ENCODE data around the gene STRADA.

Gene STRADA

DNA sequence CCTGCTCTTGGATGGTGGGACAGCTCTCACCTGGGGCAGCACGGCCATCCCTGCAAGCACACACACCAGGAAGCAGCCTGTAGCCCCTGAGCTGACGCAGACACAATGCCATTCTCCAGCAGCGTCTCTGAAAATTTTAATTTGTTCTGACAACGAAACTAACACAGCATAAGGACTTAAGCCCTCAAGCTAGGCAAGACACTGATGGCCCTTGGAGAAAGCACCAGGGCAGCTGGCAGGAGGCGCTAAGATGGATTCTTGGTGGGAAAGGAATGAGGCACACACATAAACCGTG lies 38.9 kb downstream of the STRADA start:
- in situ Hi-C loops (cut with MboI; ENCODE audit: low sequenced_read_pairs): loop anchor here (25.0 kb wide), 1 partner anchor 265 kb away; the partner anchor contains the start of gene CYB561

- in situ Hi-C loops (cut with MboI; ENCODE audit: low sequenced_read_pairs): loop anchor here (25.0 kb wide), 1 partner anchor 265 kb away; the partner anchor contains the start of gene CYB561
Measured at GRCh38 chr17:63701868-63702720, 39.5 kb downstream of the STRADA start.

DNA sequence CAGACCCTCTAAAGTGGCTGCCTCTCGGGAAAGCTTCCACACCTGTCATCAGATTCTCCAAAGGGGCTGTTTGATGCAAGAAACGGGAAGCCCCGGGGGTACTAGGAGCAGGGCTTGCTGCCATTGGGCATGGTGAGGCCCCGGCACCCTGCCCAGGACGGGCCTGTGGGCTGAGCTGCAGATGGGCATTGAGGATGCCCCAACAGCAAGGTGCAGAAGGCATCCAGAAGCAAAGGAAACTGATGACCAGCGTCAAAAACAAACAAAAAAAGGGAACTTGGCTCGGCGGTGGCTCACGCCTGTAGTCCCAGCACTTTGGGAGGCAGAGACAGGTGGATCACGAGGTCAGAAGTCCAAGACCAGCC lies 40.2 kb downstream of the STRADA start:
- in situ Hi-C loops (cut with MboI; ENCODE audit: low sequenced_read_pairs): loop anchor here (25.0 kb wide), 1 partner anchor 264 kb away; the partner anchor contains the start of gene CYB561

DNA sequence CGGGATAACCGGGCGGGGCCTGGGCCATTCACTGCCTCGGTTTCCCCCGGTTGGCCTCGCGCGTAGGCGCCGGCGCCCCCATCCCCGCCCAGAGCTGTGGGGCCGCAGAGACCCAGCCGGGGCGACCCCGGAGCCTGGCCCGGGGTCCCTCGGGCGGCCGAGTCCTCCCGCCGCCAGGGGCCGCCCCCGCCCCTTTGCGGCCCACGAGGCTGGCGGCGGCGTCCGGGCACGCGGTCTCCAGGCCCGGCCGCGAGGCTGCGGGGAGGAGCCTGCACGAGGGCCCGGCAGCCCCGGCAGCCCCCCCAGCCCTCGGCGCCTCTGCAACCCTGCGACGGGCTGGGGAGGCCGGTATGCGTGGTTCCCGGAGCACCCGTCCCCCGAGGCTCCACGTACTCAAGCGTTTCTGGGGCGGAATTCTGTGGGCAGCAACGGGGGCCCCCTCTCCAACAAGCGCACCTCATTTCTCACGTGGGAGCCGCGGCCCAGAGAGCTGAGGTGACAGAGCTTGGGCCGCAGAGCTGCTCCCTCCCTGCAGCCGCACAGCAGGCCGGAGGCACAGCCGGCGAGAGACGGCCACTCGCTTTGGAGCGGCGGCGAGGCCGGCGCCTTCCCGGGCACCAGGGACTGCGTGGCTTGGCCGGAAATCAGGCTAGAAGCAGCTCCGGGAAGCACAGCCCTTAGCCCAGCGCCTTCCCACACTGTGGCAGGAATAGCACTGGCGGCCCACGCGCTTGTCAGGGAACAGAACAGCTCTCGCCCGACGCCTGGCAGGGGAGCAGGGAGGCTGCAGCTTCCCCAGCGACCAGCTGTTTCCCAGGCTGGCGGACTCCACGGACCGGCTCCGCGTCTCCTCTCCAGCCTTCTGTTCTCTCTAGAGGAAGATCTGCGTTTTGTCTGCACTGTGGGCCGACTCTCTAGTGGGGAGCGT lies 40.8 kb downstream of the STRADA start:
- in situ Hi-C loops (cut with MboI; ENCODE audit: low sequenced_read_pairs): loop anchor here (25.0 kb wide), 1 partner anchor 263 kb away; the partner anchor contains the start of gene CYB561

GRCh38 chr17:63699638-63700527 lies 41.7 kb downstream of the STRADA start, which contains the start of gene LIMD2:
TSS of gene LIMD2 (minus strand) at chr17:63700125. CDS start at chr17:63699298, 827 bp downstream.
- in situ Hi-C loops (cut with MboI; ENCODE audit: low sequenced_read_pairs): loop anchor here (25.0 kb wide), 1 partner anchor 263 kb away; the partner anchor contains the start of gene CYB561

- in situ Hi-C loops (cut with MboI; ENCODE audit: low sequenced_read_pairs): no loop called here
Measured at GRCh38 chr17:63698886-63699637, 42.5 kb downstream of the STRADA start.

DNA sequence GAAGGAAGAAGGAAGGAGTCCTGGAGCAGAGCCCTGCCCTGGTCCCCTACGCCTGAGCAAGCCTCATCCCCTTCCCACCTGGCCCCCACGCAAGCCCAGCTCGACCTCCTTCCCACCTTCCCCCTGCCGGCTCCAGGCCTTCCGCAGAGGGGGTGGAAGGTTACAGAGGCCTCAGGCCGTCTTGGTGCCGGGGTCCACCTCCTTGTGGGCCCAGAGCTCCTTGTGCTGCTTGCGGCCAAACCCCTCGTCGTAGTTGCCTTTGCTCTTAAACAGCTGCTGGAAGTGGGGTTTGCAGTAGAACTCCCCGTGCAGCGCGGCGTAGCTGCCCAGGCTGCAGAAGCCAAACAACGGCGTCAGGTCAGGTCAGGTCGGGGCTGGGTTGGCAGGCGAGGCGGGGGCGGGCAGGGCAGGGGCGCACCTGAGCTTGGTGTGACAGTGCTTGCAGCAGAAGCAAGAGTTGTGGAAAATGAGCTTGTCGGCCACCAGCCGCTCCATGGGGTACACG lies 43.2 kb downstream of the STRADA start:
- in situ Hi-C loops (cut with MboI; ENCODE audit: low sequenced_read_pairs): no loop called here

GRCh38 chr17:63697341-63698286 lies 44.0 kb downstream of the STRADA start:
- in situ Hi-C loops (cut with MboI; ENCODE audit: low sequenced_read_pairs): no loop called here

- in situ Hi-C loops (cut with MboI; ENCODE audit: low sequenced_read_pairs): no loop called here
Measured at GRCh38 chr17:63696381-63696961, 45.1 kb downstream of the STRADA start.

GRCh38 chr17:63695889-63696288 lies 45.7 kb downstream of the STRADA start:
- in situ Hi-C loops (cut with MboI; ENCODE audit: low sequenced_read_pairs): no loop called here

DNA sequence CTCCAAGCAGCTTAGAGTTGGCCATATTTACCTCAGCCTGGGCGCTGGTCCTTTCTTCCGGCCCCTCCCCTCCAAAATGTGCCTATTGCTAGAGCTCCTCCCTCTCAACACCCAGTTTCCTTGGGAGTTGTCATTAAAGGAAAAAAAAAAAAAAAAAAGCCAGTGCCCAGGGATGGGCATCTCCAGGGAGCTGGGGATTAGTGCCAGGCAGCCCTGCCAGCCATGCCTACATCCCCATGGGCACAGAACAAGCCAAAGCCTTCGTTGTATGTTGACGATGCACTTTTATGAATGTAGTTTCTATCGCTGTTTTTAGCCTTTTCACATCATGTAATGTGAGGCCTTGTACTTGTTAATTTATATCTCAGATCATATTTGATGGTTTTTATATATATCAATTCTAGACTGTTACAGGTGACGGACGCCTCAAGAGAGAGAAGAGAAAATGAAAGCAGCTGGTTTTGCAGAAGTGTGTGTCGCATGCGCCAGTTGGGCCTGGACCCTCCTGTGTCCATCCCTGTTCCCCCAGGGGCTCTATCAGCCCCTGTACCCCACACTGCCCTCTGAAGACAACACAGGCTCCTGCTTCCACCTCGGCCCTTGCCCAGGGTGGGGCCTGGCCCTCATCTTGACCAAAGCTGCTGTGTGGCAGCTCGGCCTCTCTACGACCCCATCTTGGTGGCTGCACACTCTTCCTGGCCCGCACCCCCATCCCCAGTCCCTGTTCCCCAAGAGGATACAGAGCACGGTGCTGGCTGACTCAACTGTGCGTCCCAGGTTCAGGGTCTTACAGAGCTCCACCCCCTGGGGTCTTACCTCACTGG lies 46.4 kb downstream of the STRADA start:
- in situ Hi-C loops (cut with MboI; ENCODE audit: low sequenced_read_pairs): no loop called here

- in situ Hi-C loops (cut with MboI; ENCODE audit: low sequenced_read_pairs): no loop called here
Measured at GRCh38 chr17:63694229-63694949, 47.2 kb downstream of the STRADA start.

DNA sequence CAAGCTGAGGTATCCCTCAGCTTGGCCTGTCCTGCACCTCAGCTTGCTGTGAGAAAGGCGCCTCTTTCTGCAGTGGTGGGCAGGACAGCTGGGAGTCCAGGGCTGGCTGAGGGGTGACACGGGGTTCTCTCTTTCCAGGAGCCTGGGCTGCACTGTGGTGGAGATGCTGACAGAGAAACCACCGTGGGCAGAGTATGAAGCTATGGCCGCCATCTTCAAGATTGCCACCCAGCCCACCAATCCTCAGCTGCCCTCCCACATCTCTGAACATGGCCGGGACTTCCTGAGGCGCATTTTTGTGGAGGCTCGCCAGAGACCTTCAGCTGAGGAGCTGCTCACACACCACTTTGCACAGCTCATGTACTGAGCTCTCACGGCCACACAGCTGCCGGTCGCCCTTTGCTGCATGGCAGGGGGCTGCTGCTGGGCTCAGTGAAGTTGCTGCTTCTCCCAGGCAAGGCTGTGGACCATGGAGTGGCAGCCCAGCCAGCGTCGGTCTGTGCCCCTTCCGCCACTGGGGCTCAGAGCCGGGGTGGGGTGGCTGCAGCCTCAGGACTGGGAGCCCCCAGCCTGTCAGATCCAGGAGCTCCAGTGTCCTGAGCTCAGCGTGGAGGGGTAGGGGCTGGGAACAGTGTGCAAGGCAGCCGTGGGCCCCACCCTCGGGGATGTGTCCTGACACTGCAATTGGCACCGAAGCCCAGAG lies 48.0 kb downstream of the STRADA start:
- in situ Hi-C loops (cut with MboI; ENCODE audit: low sequenced_read_pairs): no loop called here

DNA sequence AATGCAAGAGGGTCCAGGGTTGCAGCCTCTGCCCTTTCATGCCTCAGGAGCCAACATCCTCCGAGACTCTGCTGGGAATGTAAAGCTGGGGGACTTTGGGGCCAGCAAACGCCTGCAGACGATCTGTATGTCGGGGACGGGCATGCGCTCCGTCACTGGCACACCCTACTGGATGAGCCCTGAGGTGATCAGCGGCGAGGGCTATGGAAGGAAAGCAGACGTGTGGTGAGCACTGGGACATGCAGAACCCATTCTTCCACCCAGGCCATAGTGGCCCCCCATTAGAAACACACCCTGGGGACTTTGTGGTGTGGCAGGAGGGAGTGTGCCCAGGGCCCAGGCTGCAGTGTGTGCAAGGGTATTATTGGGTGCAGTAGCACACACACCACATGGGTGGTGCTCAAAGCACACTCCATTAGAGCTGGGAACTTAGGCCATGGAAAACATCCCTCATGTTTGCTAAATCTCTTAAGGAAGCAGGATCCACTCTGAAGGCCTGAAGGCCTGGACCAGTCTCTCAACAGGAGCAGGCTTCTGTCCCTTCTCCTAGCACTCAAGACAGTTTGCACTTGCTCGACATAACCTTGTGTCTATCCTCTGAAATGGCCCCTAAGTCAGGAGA lies 49.3 kb downstream of the STRADA start:
- in situ Hi-C loops (cut with MboI; ENCODE audit: low sequenced_read_pairs): no loop called here

DNA sequence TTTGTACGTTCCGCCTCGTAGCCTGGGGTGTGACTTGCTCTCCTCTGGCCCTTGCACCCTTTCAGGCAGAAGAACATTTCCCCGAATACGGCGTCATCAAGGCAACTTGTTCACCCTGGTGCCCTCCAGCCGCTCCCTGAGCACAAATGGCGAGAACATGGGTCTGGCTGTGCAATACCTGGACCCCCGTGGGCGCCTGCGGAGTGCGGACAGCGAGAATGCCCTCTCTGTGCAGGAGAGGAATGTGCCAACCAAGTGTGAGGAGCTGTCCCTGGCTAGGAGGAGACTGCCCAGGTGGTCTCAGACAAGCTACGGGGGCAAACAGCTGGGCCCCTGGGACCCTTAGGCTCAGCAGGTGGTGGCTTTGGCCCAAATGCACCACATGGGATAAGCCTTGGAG lies 52.1 kb downstream of the STRADA start:
- in situ Hi-C loops (cut with MboI; ENCODE audit: low sequenced_read_pairs): no loop called here
